Sigmoid colon (tissue), 3 donors: ENCODE data around the gene ATRAID.

Experiments
- POLR2A ChIP-seq, 2 donors: fragments of 450-650 bp; IDR thresholded peaks; one replicate each; pipeline ENCODE4 v1.6.1; 2016; ENCODE audit warnings: antibody characterized with exemption in 2 of 2, mild to moderate bottlenecking in 2 of 2, moderate library complexity in 2 of 2
- TF ChIP-seq, protein P1 (sequence below), 4 experiments: fragments of 450-650 bp in 3 of 4; fragments of 200-600 bp in 1 of 4; IDR thresholded peaks; one replicate each; pipeline ENCODE4 v1.5.1; 2016 to 2019; ENCODE audit warnings: antibody characterized with exemption in 4 of 4, mild to moderate bottlenecking in 3 of 4, moderate library complexity in 2 of 4

DNA sequence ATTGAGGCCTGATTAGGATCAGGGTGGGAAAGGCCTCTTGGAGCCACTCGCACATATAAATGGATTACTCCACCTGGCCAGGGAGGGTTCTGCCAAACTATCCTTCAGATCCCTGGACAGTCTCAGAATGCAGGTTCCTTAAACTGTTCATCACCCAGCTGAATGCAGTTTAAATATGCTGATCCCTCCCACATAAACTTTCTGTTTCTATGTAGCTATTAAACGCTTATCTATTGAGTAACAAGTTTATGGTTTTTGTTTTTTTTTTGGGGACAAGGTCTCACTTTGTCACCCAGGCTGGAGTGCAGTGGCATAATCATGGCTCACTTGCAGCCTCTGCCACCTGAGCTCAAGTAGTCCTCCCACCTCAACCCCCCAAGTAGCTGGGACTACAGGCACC is 7.2 kb downstream of the ATRAID start:
- TF ChIP-seq POLR2A (IDR thresholded peaks at IDR 0.05), result no peak
- TF ChIP-seq, protein P1, sequence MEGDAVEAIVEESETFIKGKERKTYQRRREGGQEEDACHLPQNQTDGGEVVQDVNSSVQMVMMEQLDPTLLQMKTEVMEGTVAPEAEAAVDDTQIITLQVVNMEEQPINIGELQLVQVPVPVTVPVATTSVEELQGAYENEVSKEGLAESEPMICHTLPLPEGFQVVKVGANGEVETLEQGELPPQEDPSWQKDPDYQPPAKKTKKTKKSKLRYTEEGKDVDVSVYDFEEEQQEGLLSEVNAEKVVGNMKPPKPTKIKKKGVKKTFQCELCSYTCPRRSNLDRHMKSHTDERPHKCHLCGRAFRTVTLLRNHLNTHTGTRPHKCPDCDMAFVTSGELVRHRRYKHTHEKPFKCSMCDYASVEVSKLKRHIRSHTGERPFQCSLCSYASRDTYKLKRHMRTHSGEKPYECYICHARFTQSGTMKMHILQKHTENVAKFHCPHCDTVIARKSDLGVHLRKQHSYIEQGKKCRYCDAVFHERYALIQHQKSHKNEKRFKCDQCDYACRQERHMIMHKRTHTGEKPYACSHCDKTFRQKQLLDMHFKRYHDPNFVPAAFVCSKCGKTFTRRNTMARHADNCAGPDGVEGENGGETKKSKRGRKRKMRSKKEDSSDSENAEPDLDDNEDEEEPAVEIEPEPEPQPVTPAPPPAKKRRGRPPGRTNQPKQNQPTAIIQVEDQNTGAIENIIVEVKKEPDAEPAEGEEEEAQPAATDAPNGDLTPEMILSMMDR (IDR thresholded peaks at IDR 0.05), result no peak
